Measurements from ENCODE around the gene RHBDL1.

DNA sequence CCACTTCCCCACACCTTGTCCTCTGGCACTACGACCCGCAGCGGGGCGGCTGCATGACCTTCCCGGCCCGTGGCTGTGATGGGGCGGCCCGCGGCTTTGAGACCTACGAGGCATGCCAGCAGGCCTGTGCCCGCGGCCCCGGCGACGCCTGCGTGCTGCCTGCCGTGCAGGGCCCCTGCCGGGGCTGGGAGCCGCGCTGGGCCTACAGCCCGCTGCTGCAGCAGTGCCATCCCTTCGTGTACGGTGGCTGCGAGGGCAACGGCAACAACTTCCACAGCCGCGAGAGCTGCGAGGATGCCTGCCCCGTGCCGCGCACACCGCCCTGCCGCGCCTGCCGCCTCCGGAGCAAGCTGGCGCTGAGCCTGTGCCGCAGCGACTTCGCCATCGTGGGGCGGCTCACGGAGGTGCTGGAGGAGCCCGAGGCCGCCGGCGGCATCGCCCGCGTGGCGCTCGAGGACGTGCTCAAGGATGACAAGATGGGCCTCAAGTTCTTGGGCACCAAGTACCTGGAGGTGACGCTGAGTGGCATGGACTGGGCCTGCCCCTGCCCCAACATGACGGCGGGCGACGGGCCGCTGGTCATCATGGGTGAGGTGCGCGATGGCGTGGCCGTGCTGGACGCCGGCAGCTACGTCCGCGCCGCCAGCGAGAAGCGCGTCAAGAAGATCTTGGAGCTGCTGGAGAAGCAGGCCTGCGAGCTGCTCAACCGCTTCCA, 42.0 kb upstream of the RHBDL1 start:
- no peak for TF ChIP-seq POLR2AphosphoS5 (IDR thresholded peaks at IDR 0.05; ENCODE audit: low read depth, low read length)
- TF ChIP-seq SIN3A (IDR thresholded peaks at IDR 0.05; ENCODE audit: borderline replicate concordance, insufficient read depth, low read length): no peak
- TF ChIP-seq TAF1 (IDR thresholded peaks at IDR 0.05; ENCODE audit: borderline replicate concordance, insufficient read depth, low read length): no peak

All from PFSK-1 (cell line).